Kidney (tissue), 14 donors: ENCODE results near the gene COPS4. TPM values are rescaled to one million over a fixed set of nuclear protein-coding genes. Genes with fewer than 3 reads are reported as not detected.

Source experiments
- DNase-seq, 5 donors: peaks; one replicate each; pipeline ENCODE4 v3.0.0-alpha.2; 2013 to 2020
- FAIRE-seq: peaks from 2 replicates; lab custom pipeline; 2012; peaks lifted over from hg19 to GRCh38; lab: Jason Lieb, UNC
- H3K27ac ChIP-seq, 2 donors: one replicate each; pipeline ENCODE4 v1.7.0; 2013; ENCODE audit warnings: low read depth in 2 of 2, low read length in 2 of 2, inconsistent platforms in 1 of 2
- H3K27me3 ChIP-seq: one replicate; pipeline ENCODE4 v1.7.1; 2013; ENCODE audit warnings: low read length, inconsistent platforms; ENCODE audit not compliant: control insufficient read depth, insufficient read depth
- H3K36me3 ChIP-seq, 3 donors: one replicate each; pipeline versions ENCODE4 v1.7.0 to v1.7.1; 2013; ENCODE audit warnings: low read length in 3 of 3, control low read depth in 1 of 3, inconsistent platforms in 1 of 3; ENCODE audit not compliant: insufficient read depth in 3 of 3, control insufficient read depth in 2 of 3
- H3K4me1 ChIP-seq, 3 donors: one replicate each; pipeline versions ENCODE4 v1.7.0 to v1.7.1; 2013; ENCODE audit warnings: low read length in 3 of 3, inconsistent platforms in 1 of 3, low read depth in 1 of 3; ENCODE audit not compliant: control insufficient read depth in 2 of 3, insufficient read depth in 2 of 3
- H3K4me3 ChIP-seq, 3 donors: one replicate each; pipeline versions ENCODE4 v1.7.0 to v1.8.1; 2013; ENCODE audit warnings: low read length in 3 of 3, control low read depth in 1 of 3, inconsistent platforms in 1 of 3
- H3K9ac ChIP-seq, 3 donors: one replicate each; pipeline versions ENCODE4 v1.7.0 to v1.7.1; 2013; ENCODE audit warnings: low read length in 3 of 3, control low read depth in 1 of 3, inconsistent platforms in 1 of 3
- H3K9me3 ChIP-seq, 3 donors: one replicate each; pipeline versions ENCODE4 v1.7.0 to v1.7.1; 2013; ENCODE audit warnings: low read length in 3 of 3, control low read depth in 1 of 3, inconsistent platforms in 1 of 3; ENCODE audit not compliant: control insufficient read depth in 2 of 3, insufficient read depth in 1 of 3
- intact Hi-C: fragments of 100-400 bp; cut with DNase I; formaldehyde crosslinking; loops from one replicate; pipeline ENCODE4 v1.11.1; 2022
- polyA plus RNA-seq: library from polyadenylated mRNA; stranded (reverse); fragments of 350-450 nt; fragmentation: Illumina TruSeq; extraction: RNeasy Lipid Tissue Mini Kit (QIAGEN cat#74804); gene quantifications from one replicate; pipeline ENCODE4 v1.2.3, GENCODE V29; 2014; ENCODE audit warnings: low read depth, low replicate concordance; ENCODE audit not compliant: insufficient read depth
- total RNA-seq: library from RNA; stranded (reverse); fragmentation: NEBNext Ultra II Directional; extraction: Animal tissue kit (Norgen Biotek cat#: 25700); gene quantifications from one replicate; pipeline ENCODE4 v1.2.1, GENCODE V29; 2021
- TF ChIP-seq, protein P1 (sequence below): IDR thresholded peaks from 3 replicates; pipeline ENCODE4 v1.5.1; 2012; ENCODE audit warnings: mild to moderate bottlenecking, moderate library complexity, borderline replicate concordance; ENCODE audit not compliant: insufficient read depth; ENCODE audit errors: extremely low read depth
- donor health status: control.
- donor health status: control.
- donor health status: control.
- donor health status: control.
- donor health status: control.
- donor health status: DM: yes; HTN: yes; CAD: no.
- donor health status: Normal renal cell carcinoma (clear cell type).

The COPS4 gene
- total and polyA plus RNA-seq, 2 donors from 2014 or later = 28.6 to 51.8 TPM

- Histone ChIP-seq H3K9me3 (no peaks in the 10 kb centered on the region), H3K36me3 (no peaks in the 10 kb centered on the region), H3K4me3 (no peak overlapping the region), H3K9ac (no peak overlapping the region), H3K27ac (no peak overlapping the region), H3K27me3 (peaks cover 3% of the 10 kb centered on the region), H3K4me1 (peaks cover 0 to 2% (median 0%) of the 10 kb centered on the region in 3 donors)
- TF ChIP-seq, protein P1, sequence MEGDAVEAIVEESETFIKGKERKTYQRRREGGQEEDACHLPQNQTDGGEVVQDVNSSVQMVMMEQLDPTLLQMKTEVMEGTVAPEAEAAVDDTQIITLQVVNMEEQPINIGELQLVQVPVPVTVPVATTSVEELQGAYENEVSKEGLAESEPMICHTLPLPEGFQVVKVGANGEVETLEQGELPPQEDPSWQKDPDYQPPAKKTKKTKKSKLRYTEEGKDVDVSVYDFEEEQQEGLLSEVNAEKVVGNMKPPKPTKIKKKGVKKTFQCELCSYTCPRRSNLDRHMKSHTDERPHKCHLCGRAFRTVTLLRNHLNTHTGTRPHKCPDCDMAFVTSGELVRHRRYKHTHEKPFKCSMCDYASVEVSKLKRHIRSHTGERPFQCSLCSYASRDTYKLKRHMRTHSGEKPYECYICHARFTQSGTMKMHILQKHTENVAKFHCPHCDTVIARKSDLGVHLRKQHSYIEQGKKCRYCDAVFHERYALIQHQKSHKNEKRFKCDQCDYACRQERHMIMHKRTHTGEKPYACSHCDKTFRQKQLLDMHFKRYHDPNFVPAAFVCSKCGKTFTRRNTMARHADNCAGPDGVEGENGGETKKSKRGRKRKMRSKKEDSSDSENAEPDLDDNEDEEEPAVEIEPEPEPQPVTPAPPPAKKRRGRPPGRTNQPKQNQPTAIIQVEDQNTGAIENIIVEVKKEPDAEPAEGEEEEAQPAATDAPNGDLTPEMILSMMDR = no peak
- no peak for DNase-seq
- intact Hi-C loops = no loop called here
- no peak for FAIRE-seq
These were observed 77.2 kb downstream of the COPS4 start for GRCh38 chr4:83112231-83112630.

GRCh38 chr4:83112678-83113428 is 77.9 kb downstream of the COPS4 start:
- no peak for DNase-seq
- FAIRE-seq = no peak
- Histone ChIP-seq H3K9me3 (no peaks in the 10 kb centered on the region), H3K27me3 (peaks cover 3% of the 10 kb centered on the region), H3K36me3 (no peaks in the 10 kb centered on the region), H3K9ac (no peak overlapping the region), H3K4me3 (no peak overlapping the region), H3K27ac (no peak overlapping the region), H3K4me1 (peaks cover 0 to 2% (median 0%) of the 10 kb centered on the region in 3 donors)
- TF ChIP-seq, protein P1 = no peak
- intact Hi-C loops = no loop called here

- Histone ChIP-seq H3K9ac (no peak overlapping the region), H3K4me3 (no peak overlapping the region)
- FAIRE-seq = no peak
These were observed 78.4 kb downstream of the COPS4 start for GRCh38 chr4:83113429-83113786.

More at GRCh38 chr4:83113429-83113786, 78.4 kb downstream of the COPS4 start:
- TF ChIP-seq, protein P1 = no peak
- peaks cover 0 to 2% (median 0%) of the 10 kb centered on the region in 3 donors for H3K4me1 ChIP-seq
- H3K36me3 ChIP-seq = no peaks in the 10 kb centered on the region
- H3K9me3 ChIP-seq = no peaks in the 10 kb centered on the region
- peaks cover 3% of the 10 kb centered on the region for H3K27me3 ChIP-seq
- no peak for DNase-seq
- intact Hi-C loops = no loop called here
- H3K27ac ChIP-seq = no peak overlapping the region
